Measurements from ENCODE around the gene MTCH1.

Gene MTCH1

GRCh38 chr6:36925809-36926208 lies 60.2 kb downstream of the MTCH1 start:
- no peak overlapping the region for H3K27ac ChIP-seq (ENCODE audit: insufficient read depth, low read depth, low read length, poor library complexity, severe bottlenecking)
- no peaks in the 10 kb centered on the region for H3K36me3 ChIP-seq (ENCODE audit: control insufficient read depth, insufficient read depth, low read length)
- no peak overlapping the region for H3K4me3 ChIP-seq (ENCODE audit: insufficient read depth, low read depth, low read length)
- 93 to 97% methylated on average over 3 of the region's 4 CpGs for WGBS, 2 experiments
- H3K9me3 ChIP-seq (ENCODE audit: control insufficient read depth, low read length): no peaks in the 10 kb centered on the region
- no peaks in the 10 kb centered on the region for H3K4me1 ChIP-seq (ENCODE audit: control insufficient read depth, insufficient read depth, low read length)
- H3K27me3 ChIP-seq (ENCODE audit: control insufficient read depth, insufficient read depth, low read length, poor library complexity, severe bottlenecking): no peaks in the 10 kb centered on the region

GRCh38 chr6:36924778-36925374 lies 61.1 kb downstream of the MTCH1 start:
- WGBS, 2 experiments: 95% methylated on average over 5 of the region's 5 CpGs
- no peaks in the 10 kb centered on the region for H3K4me1 ChIP-seq (ENCODE audit: control insufficient read depth, insufficient read depth, low read length)
- no peaks in the 10 kb centered on the region for H3K27me3 ChIP-seq (ENCODE audit: control insufficient read depth, insufficient read depth, low read length, poor library complexity, severe bottlenecking)
- H3K27ac ChIP-seq (ENCODE audit: insufficient read depth, low read depth, low read length, poor library complexity, severe bottlenecking): no peak overlapping the region
- H3K36me3 ChIP-seq (ENCODE audit: control insufficient read depth, insufficient read depth, low read length): no peaks in the 10 kb centered on the region
- no peaks in the 10 kb centered on the region for H3K9me3 ChIP-seq (ENCODE audit: control insufficient read depth, low read length)
- H3K4me3 ChIP-seq (ENCODE audit: insufficient read depth, low read depth, low read length): no peak overlapping the region

GRCh38 chr6:36924131-36924530 lies 61.9 kb downstream of the MTCH1 start:
- H3K27me3 ChIP-seq (ENCODE audit: control insufficient read depth, insufficient read depth, low read length, poor library complexity, severe bottlenecking): no peaks in the 10 kb centered on the region
- no peak overlapping the region for H3K27ac ChIP-seq (ENCODE audit: insufficient read depth, low read depth, low read length, poor library complexity, severe bottlenecking)
- H3K9me3 ChIP-seq (ENCODE audit: control insufficient read depth, low read length): no peaks in the 10 kb centered on the region
- 87 to 92% methylated on average over 4 of the region's 4 CpGs for WGBS, 2 experiments
- no peaks in the 10 kb centered on the region for H3K4me1 ChIP-seq (ENCODE audit: control insufficient read depth, insufficient read depth, low read length)
- no peaks in the 10 kb centered on the region for H3K36me3 ChIP-seq (ENCODE audit: control insufficient read depth, insufficient read depth, low read length)
- H3K4me3 ChIP-seq (ENCODE audit: insufficient read depth, low read depth, low read length): no peak overlapping the region

- Histone ChIP-seq H3K9me3 (ENCODE audit: control insufficient read depth, low read length) (no peaks in the 10 kb centered on the region), H3K36me3 (ENCODE audit: control insufficient read depth, insufficient read depth, low read length) (no peaks in the 10 kb centered on the region), H3K4me1 (ENCODE audit: control insufficient read depth, insufficient read depth, low read length) (no peaks in the 10 kb centered on the region), H3K4me3 (ENCODE audit: insufficient read depth, low read depth, low read length) (no peak overlapping the region), H3K27me3 (ENCODE audit: control insufficient read depth, insufficient read depth, low read length, poor library complexity, severe bottlenecking) (no peaks in the 10 kb centered on the region), H3K27ac (ENCODE audit: insufficient read depth, low read depth, low read length, poor library complexity, severe bottlenecking) (no peak overlapping the region)
- 89 to 93% methylated on average over 5 of the region's 5 CpGs for WGBS, 2 experiments
Observed at GRCh38 chr6:36920546-36920945, 65.5 kb downstream of the MTCH1 start.

DNA sequence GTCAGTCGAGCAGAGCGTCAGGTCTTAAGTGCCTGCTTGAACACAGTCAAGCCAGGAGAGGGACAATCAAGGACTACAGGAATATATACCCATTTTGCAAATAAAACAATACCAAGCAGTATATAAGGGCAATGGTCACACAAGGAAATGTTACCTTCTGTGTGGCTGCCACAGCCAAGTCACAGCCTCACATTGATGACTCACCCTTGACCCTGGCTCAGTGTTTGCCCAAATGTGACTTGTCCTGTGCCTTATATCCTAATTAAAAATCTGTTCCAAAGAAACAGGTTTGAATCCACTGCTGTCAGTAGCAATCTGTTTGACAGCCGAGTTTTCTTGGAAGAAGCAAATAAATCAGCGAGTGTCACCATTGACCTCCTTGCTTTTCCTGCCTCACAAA lies 65.9 kb downstream of the MTCH1 start:
- H3K9me3 ChIP-seq (ENCODE audit: control insufficient read depth, low read length): no peaks in the 10 kb centered on the region
- no peaks in the 10 kb centered on the region for H3K4me1 ChIP-seq (ENCODE audit: control insufficient read depth, insufficient read depth, low read length)
- H3K36me3 ChIP-seq (ENCODE audit: control insufficient read depth, insufficient read depth, low read length): no peaks in the 10 kb centered on the region
- H3K27ac ChIP-seq (ENCODE audit: insufficient read depth, low read depth, low read length, poor library complexity, severe bottlenecking): no peak overlapping the region
- 88 to 93% methylated on average over 4 of the region's 4 CpGs for WGBS, 2 experiments
- no peaks in the 10 kb centered on the region for H3K27me3 ChIP-seq (ENCODE audit: control insufficient read depth, insufficient read depth, low read length, poor library complexity, severe bottlenecking)
- no peak overlapping the region for H3K4me3 ChIP-seq (ENCODE audit: insufficient read depth, low read depth, low read length)

Data from ectodermal cell (in vitro differentiated cells).